Measurements from ENCODE around the gene ACVR1. TPM values are rescaled to one million over a fixed set of nuclear protein-coding genes. Genes with fewer than 3 reads are reported as not detected.
"Not testable (repeated sequence)": the region's sequence is repeated elsewhere in the genome, so short reads cannot be mapped to it uniquely, and the experiment has no call there.

ACVR1 gene
- total RNA-seq, 1 donor from 2014 or later, result 28.9 TPM

GRCh38 chr2:157720504-157720903, 155.6 kb downstream of the ACVR1 start:
- intact Hi-C loops (cut with DNase I), result no loop called here
- no peak for ATAC-seq (ENCODE audit: poor library complexity)
- no peak for DNase-seq

DNA sequence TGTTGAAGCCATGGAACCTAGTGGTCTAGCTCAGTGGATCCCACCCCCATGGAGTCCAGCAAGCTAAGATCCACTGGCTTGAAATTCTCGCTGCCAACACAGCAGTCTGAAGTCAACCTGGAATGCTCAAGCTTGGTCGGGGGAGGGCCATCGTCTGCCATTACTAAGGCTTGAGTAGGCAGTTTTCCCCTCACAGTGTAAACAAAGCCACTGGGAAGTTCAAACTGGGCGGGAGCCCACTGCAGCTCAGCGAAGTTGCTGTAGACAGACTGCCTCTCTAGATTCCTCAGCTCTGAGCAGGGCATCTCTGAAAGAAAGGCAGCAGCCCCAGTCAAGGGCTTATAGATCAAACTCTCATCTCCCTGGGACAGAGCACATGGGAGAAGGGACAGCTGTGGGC, 171.5 kb downstream of the ACVR1 start:
- not testable (repeated sequence) for ATAC-seq (ENCODE audit: poor library complexity)

DNA sequence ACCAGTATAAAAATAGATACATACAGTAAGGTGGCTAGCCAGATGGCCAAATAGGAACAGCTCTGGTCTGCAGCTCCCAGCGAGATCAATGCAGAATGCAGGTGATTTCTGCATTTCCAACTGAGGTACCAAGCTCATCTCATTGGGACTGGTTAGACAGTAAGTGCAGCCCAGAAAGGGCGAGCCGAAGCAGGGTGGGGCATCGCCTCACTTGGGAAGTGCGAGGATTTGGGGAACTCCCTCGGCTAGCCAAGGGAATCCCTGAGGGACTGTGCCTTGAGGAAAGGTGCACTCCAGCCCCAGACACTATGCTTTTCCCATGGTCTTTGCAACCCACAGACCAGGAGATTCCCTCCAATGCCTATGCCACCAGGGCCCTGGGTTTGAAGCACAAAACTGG, 172.0 kb downstream of the ACVR1 start:
- ATAC-seq (ENCODE audit: poor library complexity); DNase-seq; intact Hi-C loops (cut with DNase I): not testable (repeated sequence)

More for the DNA sequence above, 171.5 kb downstream of the ACVR1 start:
- intact Hi-C loops (cut with DNase I); DNase-seq: not testable (repeated sequence)

- ATAC-seq (ENCODE audit: poor library complexity) (no peak), DNase-seq (no peak)
- intact Hi-C loops (cut with DNase I), result no loop called here
Observed at GRCh38 chr2:157699806-157700205, 176.3 kb downstream of the ACVR1 start.

GRCh38 chr2:157699009-157699408, 177.1 kb downstream of the ACVR1 start:
- intact Hi-C loops (cut with DNase I), result no loop called here
- DNase-seq (no peak), ATAC-seq (ENCODE audit: poor library complexity) (no peak)

DNA sequence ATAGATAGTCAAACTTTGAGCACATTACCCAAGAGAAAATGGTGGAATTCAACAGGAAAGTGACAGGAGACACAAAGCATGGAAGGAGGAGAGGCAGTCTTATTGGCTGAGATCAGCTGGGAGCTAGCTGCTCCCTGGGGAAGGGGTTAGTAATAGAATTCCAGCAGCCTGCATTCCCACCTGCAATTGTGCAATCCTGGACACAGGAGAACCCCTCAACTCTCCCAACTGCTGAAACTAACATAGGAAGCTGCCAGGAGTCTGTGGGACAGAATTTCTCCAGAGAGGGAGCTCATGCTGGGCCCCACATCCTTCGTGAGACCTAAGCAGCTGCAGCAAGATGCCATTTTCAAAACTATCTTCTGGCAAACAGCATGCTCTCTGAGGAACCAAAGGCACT, 177.7 kb downstream of the ACVR1 start:
- intact Hi-C loops (cut with DNase I), result no loop called here
- no peak for DNase-seq
- ATAC-seq (ENCODE audit: poor library complexity), result no peak

GRCh38 chr2:157696036-157696435, 180.1 kb downstream of the ACVR1 start:
- intact Hi-C loops (cut with DNase I), result no loop called here
- no peak for ATAC-seq (ENCODE audit: poor library complexity)

GRCh38 chr2:157692768-157693167, 183.4 kb downstream of the ACVR1 start:
- DNase-seq, result no peak
- no peak for ATAC-seq (ENCODE audit: poor library complexity)
- intact Hi-C loops (cut with DNase I), result no loop called here

More at GRCh38 chr2:157696036-157696435, 180.1 kb downstream of the ACVR1 start:
- DNase-seq, result no peak

DNA sequence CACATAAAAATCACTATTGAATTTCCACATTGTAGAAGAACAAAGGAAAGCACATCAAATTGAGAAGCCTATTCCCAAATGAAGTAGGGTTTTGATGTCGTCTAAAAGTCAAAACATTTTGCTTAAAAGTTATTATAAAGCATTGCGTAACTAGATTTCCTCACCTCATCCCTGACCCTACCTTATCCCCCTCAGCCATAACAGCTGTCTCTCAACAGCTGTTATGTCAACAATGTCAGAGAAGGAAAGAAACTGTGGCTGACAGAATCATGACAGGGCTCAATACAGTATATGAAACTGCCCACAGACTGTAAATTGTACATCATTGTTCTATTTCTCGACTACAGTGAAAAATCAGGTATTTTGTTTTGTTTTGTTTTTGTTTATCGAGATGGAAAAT, 184.4 kb downstream of the ACVR1 start:
- DNase-seq, result no peak
- no peak for ATAC-seq (ENCODE audit: poor library complexity)
- intact Hi-C loops (cut with DNase I), result no loop called here

GRCh38 chr2:157691131-157691530, 185.0 kb downstream of the ACVR1 start:
- no peak for DNase-seq
- intact Hi-C loops (cut with DNase I), result no loop called here
- ATAC-seq (ENCODE audit: poor library complexity), result no peak

Other genes starting within 250 kb of the ACVR1 start
- gene ACVR1C, start 247.5 kb downstream of the ACVR1 start, total RNA-seq, result 0.54 TPM
- gene UPP2, start 225.5 kb upstream of the ACVR1 start, total RNA-seq, result not detected